CD4-positive, alpha-beta T cell treated with Interleukin-2 at 100 ng/mL for 4 hours (primary cell): ENCODE results near the gene NUMA1.

Experiments used
- DNase-seq: peaks from one replicate; pipeline ENCODE4 v3.0.0-alpha.2; 2020; ENCODE audit warnings: low spot score

NUMA1 gene

DNA sequence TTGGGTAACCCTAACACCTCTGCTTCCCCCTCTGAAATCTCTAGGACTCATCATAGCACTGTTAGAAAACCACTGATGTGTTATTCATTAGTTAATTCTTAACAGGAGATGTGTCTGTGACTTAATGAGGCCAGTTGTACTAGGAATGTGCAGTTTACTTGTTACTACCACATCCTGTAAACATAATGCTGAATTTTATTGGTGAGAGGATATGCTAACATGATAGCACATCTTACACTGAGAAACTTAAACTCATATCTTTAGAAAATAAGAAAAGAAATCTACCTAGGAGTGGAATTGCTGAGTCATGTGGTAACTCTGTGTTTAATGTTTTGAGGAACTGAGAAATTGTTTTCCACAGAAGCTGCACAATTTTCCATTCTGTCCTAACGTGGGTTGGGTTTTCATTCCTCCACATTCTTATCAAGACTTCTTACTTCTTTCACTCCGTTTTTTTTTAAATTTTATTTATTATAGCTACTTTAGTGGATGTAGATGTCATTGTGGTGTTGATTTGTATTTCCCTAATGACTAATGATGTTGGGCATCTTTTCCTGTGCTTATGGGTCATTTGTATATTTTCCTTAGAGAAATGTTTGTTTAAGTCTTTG lies 117.8 kb downstream of the NUMA1 start:
- no peak for DNase-seq

DNA sequence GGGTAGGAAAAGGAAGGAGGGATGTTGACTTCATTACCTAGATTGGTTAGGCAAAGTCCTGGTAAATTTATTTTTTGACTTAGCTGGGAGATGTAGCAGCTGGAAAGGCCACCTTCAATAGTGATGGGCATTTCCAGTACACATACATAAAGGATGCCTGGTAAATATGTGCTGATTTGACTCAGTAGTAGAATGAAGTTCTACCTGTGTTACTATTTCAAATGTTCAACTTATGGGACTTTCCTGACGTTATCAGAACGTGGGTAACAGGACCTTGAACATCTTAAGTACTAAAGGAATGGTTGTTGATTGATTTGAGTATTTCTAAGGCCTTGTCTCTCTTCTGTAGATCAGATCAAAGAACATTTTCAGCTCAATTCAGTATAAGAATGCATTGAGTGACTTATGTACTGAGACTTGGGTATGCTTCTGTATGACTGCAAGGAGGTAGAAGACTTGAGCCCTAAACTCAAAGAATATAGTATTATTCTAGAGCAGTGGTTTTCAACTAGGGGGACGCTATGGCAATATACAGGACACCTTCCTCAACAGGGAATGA lies 124.4 kb downstream of the NUMA1 start:
- DNase-seq = no peak
